Mononuclear cell (primary cell): Measurements from ENCODE around the gene OGFOD3. TPM values are rescaled to one million over a fixed set of nuclear protein-coding genes. Genes with fewer than 3 reads are reported as not detected.

Source experiments
- H3K27me3 ChIP-seq: 2 replicates; pipeline ENCODE4 v1.6.0; 2011; ENCODE audit warnings: low read length, control low read depth; ENCODE audit not compliant: insufficient read depth
- H3K4me1 ChIP-seq: 2 replicates; pipeline ENCODE4 v1.5.1; 2011; ENCODE audit warnings: mild to moderate bottlenecking, low read length, control low read depth; ENCODE audit not compliant: insufficient read depth
- H3K4me3 ChIP-seq: 2 replicates; pipeline ENCODE4 v1.5.1; 2011; ENCODE audit warnings: mild to moderate bottlenecking, low read length, moderate library complexity
- H3K9me3 ChIP-seq: 2 replicates; pipeline ENCODE4 v1.5.1; 2011; ENCODE audit warnings: low read depth, mild to moderate bottlenecking, control low read depth, low read length
- total RNA-seq: library from RNA; depleted of rRNA; stranded (reverse); fragments of >200 nt; gene quantifications from one replicate; pipeline ENCODE4 v1.2.3, GENCODE V29; 2012

Gene OGFOD3
- total RNA-seq, 1 donor, result 11.9 TPM

DNA sequence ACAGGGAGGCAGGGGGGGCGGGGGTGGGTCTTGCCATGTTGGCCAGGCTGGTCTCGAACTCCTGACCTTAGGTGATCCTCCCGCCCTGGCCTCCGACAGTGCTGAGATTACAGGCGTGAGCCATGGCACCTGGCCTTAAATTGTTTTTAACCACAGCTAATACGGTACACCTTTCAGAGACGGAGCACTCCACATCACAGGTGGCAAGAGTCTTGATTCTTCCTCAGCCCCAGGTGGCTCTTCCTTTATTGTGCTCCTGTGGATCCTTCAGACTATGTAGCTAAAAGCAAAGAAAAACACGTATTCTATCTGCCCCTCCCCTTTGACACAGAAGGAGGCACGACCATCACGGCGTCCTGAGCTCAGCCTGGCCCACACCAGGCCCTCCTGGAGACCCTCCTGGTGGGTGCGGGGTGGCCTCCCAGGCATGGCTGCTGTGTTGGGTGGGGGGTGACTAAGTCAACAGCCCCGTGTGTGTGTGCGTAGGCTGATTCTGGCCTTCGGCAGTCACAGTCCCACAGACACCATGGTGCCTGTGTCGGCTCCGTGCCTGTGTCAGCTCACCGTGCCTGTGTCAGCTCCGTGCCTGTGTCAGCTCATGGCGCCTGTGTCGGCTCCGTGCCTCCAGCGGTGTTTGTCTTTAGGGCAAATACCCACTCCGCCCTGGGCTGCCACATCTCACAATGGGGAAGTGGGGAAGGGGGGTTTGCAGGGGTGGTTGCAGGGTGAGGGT, 74.0 kb downstream of the OGFOD3 start:
- Histone ChIP-seq H3K4me3 (no peak overlapping the region), H3K27me3 (no peaks in the 10 kb centered on the region), H3K9me3 (no peaks in the 10 kb centered on the region), H3K4me1 (peaks cover 3% of the 10 kb centered on the region)

DNA sequence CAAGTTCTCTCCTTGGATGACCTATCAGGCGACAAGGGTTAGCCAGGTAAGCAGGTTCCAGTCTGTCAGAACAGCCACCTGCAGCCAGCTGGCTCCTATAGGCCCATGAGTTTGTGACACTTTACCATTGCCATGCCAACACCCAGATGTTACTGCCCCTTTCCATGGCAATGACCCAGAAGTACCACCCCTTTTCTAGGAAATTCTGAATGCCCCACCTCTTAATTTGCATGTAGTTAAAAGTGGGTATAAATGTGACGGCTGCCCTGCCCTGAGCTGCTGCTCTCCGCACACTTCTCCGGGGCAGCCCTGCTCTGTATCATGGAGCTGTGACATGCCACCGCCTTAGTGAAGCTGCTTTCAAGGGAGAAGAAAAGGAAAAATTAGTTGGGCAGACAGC, 74.8 kb downstream of the OGFOD3 start:
- no peak overlapping the region for H3K4me3 ChIP-seq
- H3K4me1 ChIP-seq, result peaks cover 3% of the 10 kb centered on the region
- no peaks in the 10 kb centered on the region for H3K27me3 ChIP-seq
- H3K9me3 ChIP-seq, result no peaks in the 10 kb centered on the region

DNA sequence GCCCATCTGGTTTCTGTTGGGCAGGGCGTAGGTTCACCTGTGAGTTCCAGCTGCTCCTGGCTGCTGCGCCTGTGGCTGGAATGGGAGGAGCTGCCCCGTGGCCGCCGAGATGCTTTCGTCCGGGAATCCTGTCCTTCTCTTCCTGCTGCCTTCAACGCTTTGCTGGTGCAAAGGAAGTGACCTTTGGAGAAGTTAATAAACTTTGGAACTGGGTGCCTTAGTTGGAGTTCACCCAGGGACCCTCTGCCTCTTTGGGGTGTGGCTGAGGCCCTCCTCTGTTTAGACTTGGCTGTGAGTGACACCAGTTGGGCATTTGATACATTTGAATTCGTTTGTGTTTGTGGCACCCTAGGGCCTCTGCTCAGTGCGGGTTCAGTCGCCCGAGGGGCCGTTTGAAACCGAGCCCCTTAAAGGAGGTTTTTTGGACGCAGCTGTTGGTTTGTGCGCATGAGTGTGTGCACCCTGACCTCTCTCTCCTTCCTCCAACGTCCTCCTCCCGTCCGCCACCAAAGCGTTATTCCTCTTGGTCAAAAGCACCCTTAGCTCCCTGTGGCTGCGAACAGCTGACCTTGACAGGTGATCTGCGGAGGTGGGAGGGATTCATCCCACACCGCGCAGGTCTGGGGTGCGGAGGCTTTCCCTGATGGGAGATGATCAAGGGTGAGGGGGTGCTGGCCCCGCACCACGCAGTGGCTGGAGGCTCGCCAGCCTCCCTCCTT, 75.9 kb downstream of the OGFOD3 start:
- Histone ChIP-seq H3K27me3 (no peaks in the 10 kb centered on the region), H3K4me1 (peaks cover 3% of the 10 kb centered on the region), H3K9me3 (no peaks in the 10 kb centered on the region)

DNA sequence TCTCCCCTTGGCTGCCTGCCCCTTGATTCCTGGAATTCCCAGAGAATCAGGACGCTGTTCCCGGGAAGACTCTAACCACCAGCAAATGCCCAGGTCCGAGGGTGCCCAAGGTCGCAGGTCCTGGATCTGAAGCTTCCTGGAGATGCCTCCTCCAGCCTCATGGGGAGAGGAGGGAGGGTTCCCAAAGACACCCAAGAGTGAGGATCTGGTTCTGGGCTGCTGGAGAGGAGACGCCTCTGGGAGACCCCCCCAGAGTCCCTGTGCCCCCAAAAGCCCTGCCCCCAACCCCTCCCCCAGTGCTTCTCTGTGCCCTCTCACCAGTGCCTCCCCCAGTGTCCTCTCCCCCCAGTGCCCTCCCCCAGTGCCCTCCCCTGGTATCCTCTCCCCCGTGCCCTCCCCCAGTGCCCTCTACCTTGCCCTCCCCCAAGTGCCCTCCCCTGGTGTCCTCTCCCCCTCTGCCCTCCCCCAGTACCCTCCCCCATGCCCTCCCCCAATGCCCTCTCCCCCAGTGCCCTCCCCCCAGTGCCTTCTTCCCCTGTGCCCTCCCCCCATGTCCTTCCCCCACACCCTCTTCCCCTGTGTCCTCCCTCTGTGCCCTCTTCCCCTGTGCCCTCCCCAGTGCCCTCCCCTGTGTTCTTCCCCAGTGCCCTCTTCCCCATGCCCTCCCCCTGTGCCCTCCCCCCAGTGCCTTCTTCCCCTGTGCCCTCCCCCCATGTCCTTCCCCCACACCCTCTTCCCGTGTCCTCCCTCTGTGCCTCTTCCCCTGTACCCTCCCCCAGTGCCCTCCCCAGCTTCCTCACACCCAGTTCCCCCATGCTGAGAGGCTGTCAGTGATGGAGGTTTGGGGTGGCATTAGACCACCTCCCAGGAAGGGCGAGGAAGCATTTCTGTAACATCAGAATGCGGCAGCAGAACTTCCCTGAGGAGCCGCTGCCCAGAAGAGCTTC, 78.5 kb downstream of the OGFOD3 start:
- Histone ChIP-seq H3K9me3 (no peaks in the 10 kb centered on the region), H3K27me3 (no peaks in the 10 kb centered on the region), H3K4me1 (peaks cover 10% of the 10 kb centered on the region), H3K4me3 (no peak overlapping the region)

More for the DNA sequence above, 75.9 kb downstream of the OGFOD3 start:
- no peak overlapping the region for H3K4me3 ChIP-seq

Other genes with a start within 250 kb of the OGFOD3 start
- 36.6 TPM for gene CCDC57, start 205.7 kb downstream of the OGFOD3 start, total RNA-seq
- 105 TPM for gene SLC16A3, start 189.5 kb downstream of the OGFOD3 start, total RNA-seq
- gene CSNK1D, start 144.9 kb downstream of the OGFOD3 start, total RNA-seq, result 89.3 TPM
- 48.5 TPM for gene CD7, start 101.0 kb downstream of the OGFOD3 start, total RNA-seq
- 49.5 TPM for gene SECTM1, start 84.8 kb downstream of the OGFOD3 start, total RNA-seq
- not detected for gene TEX19, start 59.3 kb downstream of the OGFOD3 start, total RNA-seq
- gene UTS2R, start 46.8 kb downstream of the OGFOD3 start, total RNA-seq, result not detected
- gene HEXD, start 239 bp downstream of the OGFOD3 start, total RNA-seq, result 16.0 TPM
- 32.4 TPM for gene CYBC1, start 32.2 kb upstream of the OGFOD3 start, total RNA-seq
- gene NARF, start 40.2 kb upstream of the OGFOD3 start, total RNA-seq, result 48.7 TPM
- 16.1 TPM for gene FOXK2, start 101.1 kb upstream of the OGFOD3 start, total RNA-seq
- 73.3 TPM for gene WDR45B, start 229.9 kb upstream of the OGFOD3 start, total RNA-seq